Activated CD8-positive, alpha-beta memory T cell treated with anti-CD3 and anti-CD28 coated beads, Interleukin-2, amount 10 ng/mL, durations not matched to agents 7 days and 5 days (primary cell): ENCODE data around the gene GTF2A1. TPM values are rescaled to one million over a fixed set of nuclear protein-coding genes. Genes with fewer than 3 reads are reported as not detected.
"Not testable (repeated sequence)": the region's sequence is repeated elsewhere in the genome, so short reads cannot be mapped to it uniquely, and the experiment has no call there.

Experiments used
- ATAC-seq: fragments of 150-1000 bp; cut with Tn5 transposase; one replicate; pipeline ENCODE4 v1.10.0; 2021; ENCODE audit warnings: moderate library complexity
- CTCF ChIA-PET: fragments of 350-600 bp; sonication (Branson Sonifier 250); formaldehyde crosslinking; loops from one replicate; lab custom pipeline; 2021; ENCODE audit warnings: antibody characterized with exemption; lab: Charles Lee
- DNase-seq: peaks from one replicate; pipeline ENCODE4 v3.0.0-alpha.2; 2020
- H3K27ac Mint-ChIP-seq: one replicate; pipeline ENCODE4 v1.8.0; 2021; ENCODE audit warnings: mild to moderate bottlenecking, mixed read lengths
- H3K27me3 Mint-ChIP-seq: one replicate; pipeline ENCODE4 v1.8.0; 2021; ENCODE audit warnings: mixed read lengths
- H3K36me3 Mint-ChIP-seq: one replicate; pipeline ENCODE4 v1.8.0; 2021; ENCODE audit warnings: mild to moderate bottlenecking, mixed read lengths
- H3K4me1 Mint-ChIP-seq: one replicate; pipeline ENCODE4 v1.8.0; 2021; ENCODE audit warnings: mixed read lengths
- H3K4me3 Mint-ChIP-seq: one replicate; pipeline ENCODE4 v1.8.0; 2021; ENCODE audit warnings: mild to moderate bottlenecking, moderate library complexity, mixed read lengths
- H3K9me3 Mint-ChIP-seq: one replicate; pipeline ENCODE4 v1.8.0; 2022; ENCODE audit warnings: low read depth, mixed read lengths
- total RNA-seq, 2 experiments: library from RNA; stranded (reverse); gene quantifications; one replicate each; pipeline ENCODE4 v1.2.3, GENCODE V29; 2021

Gene GTF2A1
- total RNA-seq, 2 experiments from 2014 or later: 32.2 to 34.7 TPM

GRCh38 chr14:81246461-81247270 lies 25.9 kb upstream of the GTF2A1 start:
- DNase-seq (no peak), ATAC-seq (no peak)
- Mint-ChIP-seq H3K9me3 (peaks cover 7% of the 10 kb centered on the region), H3K4me3 (no peak overlapping the region), H3K36me3 (peaks cover 3% of the 10 kb centered on the region), H3K27ac (no peak overlapping the region), H3K4me1 (no peaks in the 10 kb centered on the region), H3K27me3 (no peaks in the 10 kb centered on the region)
- CTCF ChIA-PET: no interaction called here

- H3K4me3 Mint-ChIP-seq: no peak overlapping the region
- H3K36me3 Mint-ChIP-seq: peaks cover 3% of the 10 kb centered on the region
- CTCF ChIA-PET: no interaction called here
- no peaks in the 10 kb centered on the region for H3K4me1 Mint-ChIP-seq
- DNase-seq (no peak), ATAC-seq (no peak)
- no peak overlapping the region for H3K27ac Mint-ChIP-seq
- H3K27me3 Mint-ChIP-seq: peaks cover 5% of the 10 kb centered on the region
- H3K9me3 Mint-ChIP-seq: peaks cover 7% of the 10 kb centered on the region
Observed at GRCh38 chr14:81245771-81246170, 25.0 kb upstream of the GTF2A1 start.

GRCh38 chr14:81244431-81244830 lies 23.7 kb upstream of the GTF2A1 start:
- H3K4me1 Mint-ChIP-seq, CTCF ChIA-PET, H3K4me3 Mint-ChIP-seq, H3K9me3 Mint-ChIP-seq, H3K27ac Mint-ChIP-seq, ATAC-seq, DNase-seq, H3K36me3 Mint-ChIP-seq: not testable (repeated sequence)
- peaks cover 12% of the 10 kb centered on the region for H3K27me3 Mint-ChIP-seq

GRCh38 chr14:81243499-81243898 lies 22.7 kb upstream of the GTF2A1 start:
- Mint-ChIP-seq H3K4me1 (no peaks in the 10 kb centered on the region), H3K9me3 (peaks cover 7% of the 10 kb centered on the region), H3K27ac (no peak overlapping the region), H3K36me3 (peaks cover 3% of the 10 kb centered on the region), H3K27me3 (peaks cover 14% of the 10 kb centered on the region), H3K4me3 (no peak overlapping the region)
- CTCF ChIA-PET: interaction anchor here (1.2 kb wide), 1 partner anchor 209 kb away, joined by 3 read pairs; no protein-coding TSS in a partner anchor
- DNase-seq: no peak
- ATAC-seq: no peak

GRCh38 chr14:81236849-81237248 lies 16.1 kb upstream of the GTF2A1 start:
- H3K27ac Mint-ChIP-seq, H3K4me3 Mint-ChIP-seq, H3K9me3 Mint-ChIP-seq, DNase-seq, CTCF ChIA-PET, H3K4me1 Mint-ChIP-seq, H3K36me3 Mint-ChIP-seq, ATAC-seq: not testable (repeated sequence)
- peaks cover 20% of the 10 kb centered on the region for H3K27me3 Mint-ChIP-seq

- no peak for ATAC-seq
- no peak for DNase-seq
- Mint-ChIP-seq H3K36me3 (no peaks in the 10 kb centered on the region), H3K4me1 (no peaks in the 10 kb centered on the region), H3K9me3 (no peaks in the 10 kb centered on the region), H3K4me3 (no peak overlapping the region), H3K27me3 (peaks cover 19% of the 10 kb centered on the region), H3K27ac (no peak overlapping the region)
- CTCF ChIA-PET: no interaction called here
Observed at GRCh38 chr14:81236138-81236537, 15.4 kb upstream of the GTF2A1 start.

GRCh38 chr14:81235096-81235495 lies 14.3 kb upstream of the GTF2A1 start:
- no peak overlapping the region for H3K4me3 Mint-ChIP-seq
- H3K27me3 Mint-ChIP-seq: peaks cover 11% of the 10 kb centered on the region
- CTCF ChIA-PET: no interaction called here
- DNase-seq (no peak), ATAC-seq (no peak)
- H3K36me3 Mint-ChIP-seq: no peaks in the 10 kb centered on the region
- H3K9me3 Mint-ChIP-seq: no peaks in the 10 kb centered on the region
- H3K27ac Mint-ChIP-seq: no peak overlapping the region
- peaks cover 6% of the 10 kb centered on the region for H3K4me1 Mint-ChIP-seq

- Mint-ChIP-seq H3K36me3 (no peaks in the 10 kb centered on the region), H3K4me3 (no peak overlapping the region), H3K27me3 (peaks cover 8% of the 10 kb centered on the region), H3K27ac (no peak overlapping the region), H3K4me1 (peaks cover 6% of the 10 kb centered on the region), H3K9me3 (no peaks in the 10 kb centered on the region)
- DNase-seq (no peak), ATAC-seq (no peak)
- CTCF ChIA-PET: no interaction called here
Observed at GRCh38 chr14:81234278-81234677, 13.5 kb upstream of the GTF2A1 start.

- CTCF ChIA-PET: no interaction called here
- Mint-ChIP-seq H3K27me3 (peaks cover 8% of the 10 kb centered on the region), H3K9me3 (no peaks in the 10 kb centered on the region), H3K27ac (no peak overlapping the region), H3K4me1 (peaks cover 6% of the 10 kb centered on the region), H3K36me3 (no peaks in the 10 kb centered on the region), H3K4me3 (no peak overlapping the region)
- no peak for DNase-seq
- no peak for ATAC-seq
Observed at GRCh38 chr14:81233615-81234014, 12.9 kb upstream of the GTF2A1 start.

GRCh38 chr14:81231540-81231939 lies 10.8 kb upstream of the GTF2A1 start:
- ATAC-seq: no peak
- Mint-ChIP-seq H3K27ac (no peak overlapping the region), H3K27me3 (no peaks in the 10 kb centered on the region), H3K4me3 (no peak overlapping the region), H3K36me3 (no peaks in the 10 kb centered on the region), H3K4me1 (peaks cover 6% of the 10 kb centered on the region), H3K9me3 (no peaks in the 10 kb centered on the region)
- no peak for DNase-seq
- CTCF ChIA-PET: no interaction called here

GRCh38 chr14:81224222-81224621 lies 3.5 kb upstream of the GTF2A1 start:
- peaks cover 3% of the 10 kb centered on the region for H3K27me3 Mint-ChIP-seq
- no peak overlapping the region for H3K4me3 Mint-ChIP-seq
- ATAC-seq: no peak
- no peak overlapping the region for H3K27ac Mint-ChIP-seq
- H3K36me3 Mint-ChIP-seq: peaks cover 8% of the 10 kb centered on the region
- H3K4me1 Mint-ChIP-seq: peaks cover 14% of the 10 kb centered on the region
- H3K9me3 Mint-ChIP-seq: no peaks in the 10 kb centered on the region
- DNase-seq: no peak
- CTCF ChIA-PET: interaction anchor here (0.7 kb wide), 1 partner anchor 48 kb away, joined by 3 read pairs; no protein-coding TSS in a partner anchor

- CTCF ChIA-PET: interaction anchor here (0.7 kb wide), 1 partner anchor 48 kb away, joined by 3 read pairs; no protein-coding TSS in a partner anchor
Observed at GRCh38 chr14:81223788-81224187, 3.0 kb upstream of the GTF2A1 start.

GRCh38 chr14:81222691-81223090 lies 1.9 kb upstream of the GTF2A1 start:
- no peak overlapping the region for H3K27ac Mint-ChIP-seq
- no peaks in the 10 kb centered on the region for H3K9me3 Mint-ChIP-seq
- H3K27me3 Mint-ChIP-seq: peaks cover 3% of the 10 kb centered on the region
- H3K4me3 Mint-ChIP-seq: no peak overlapping the region
- CTCF ChIA-PET: no interaction called here
- H3K4me1 Mint-ChIP-seq: peaks cover 26% of the 10 kb centered on the region
- DNase-seq: no peak
- peaks cover 11% of the 10 kb centered on the region for H3K36me3 Mint-ChIP-seq
- ATAC-seq: no peak

More at GRCh38 chr14:81223788-81224187, 3.0 kb upstream of the GTF2A1 start:
- H3K4me3 Mint-ChIP-seq, H3K36me3 Mint-ChIP-seq, DNase-seq, ATAC-seq, H3K9me3 Mint-ChIP-seq, H3K27ac Mint-ChIP-seq, H3K27me3 Mint-ChIP-seq: not testable (repeated sequence)
- peaks cover 16% of the 10 kb centered on the region for H3K4me1 Mint-ChIP-seq

GRCh38 chr14:81222126-81222525 lies 1.4 kb upstream of the GTF2A1 start:
- CTCF ChIA-PET: no interaction called here
- Mint-ChIP-seq H3K27ac (peak overlapping the region; percentile 97), H3K4me1 (peaks cover 30% of the 10 kb centered on the region), H3K9me3 (no peaks in the 10 kb centered on the region), H3K36me3 (peaks cover 12% of the 10 kb centered on the region), H3K27me3 (peaks cover 3% of the 10 kb centered on the region), H3K4me3 (peak overlapping the region; percentile 85)
- no peak for ATAC-seq
- DNase-seq: no peak
